HS-27A (cell line): ENCODE measurements around the gene HAL.
A peak's percentile ranks its signal among the peaks of the same experiment; 100 is the strongest.

ENCODE experiments used
- DNase-seq: peaks from one replicate; pipeline ENCODE4 v3.0.0-alpha.2; 2012; ENCODE audit warnings: low read depth, missing footprints

Gene HAL

DNA sequence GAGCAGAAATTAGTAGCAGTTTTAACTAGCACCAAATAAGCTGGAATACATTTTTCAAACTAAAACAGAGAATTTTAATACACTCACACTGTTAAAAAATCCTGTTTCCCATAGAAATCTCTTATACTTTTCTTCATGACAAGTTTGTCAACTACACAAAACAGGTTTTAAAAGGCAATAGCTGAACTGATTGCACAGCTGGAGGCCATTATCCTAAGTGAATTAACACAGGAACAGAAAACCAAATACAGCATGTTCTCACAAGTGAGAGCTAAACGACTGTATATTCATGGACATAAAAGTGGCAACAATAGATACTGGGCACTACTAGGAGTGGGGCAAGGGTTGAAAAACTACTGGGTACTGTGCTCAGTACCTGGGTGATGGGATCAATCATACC is 11.6 kb upstream of the HAL start:
- DNase-seq = no peak

- DNase-seq = no peak
Measured at GRCh38 chr12:96006727-96007126, 10.6 kb upstream of the HAL start.

GRCh38 chr12:96000858-96001257 is 4.7 kb upstream of the HAL start:
- DNase-seq = no peak

GRCh38 chr12:95999484-95999883 is 3.3 kb upstream of the HAL start:
- DNase-seq = no peak

DNA sequence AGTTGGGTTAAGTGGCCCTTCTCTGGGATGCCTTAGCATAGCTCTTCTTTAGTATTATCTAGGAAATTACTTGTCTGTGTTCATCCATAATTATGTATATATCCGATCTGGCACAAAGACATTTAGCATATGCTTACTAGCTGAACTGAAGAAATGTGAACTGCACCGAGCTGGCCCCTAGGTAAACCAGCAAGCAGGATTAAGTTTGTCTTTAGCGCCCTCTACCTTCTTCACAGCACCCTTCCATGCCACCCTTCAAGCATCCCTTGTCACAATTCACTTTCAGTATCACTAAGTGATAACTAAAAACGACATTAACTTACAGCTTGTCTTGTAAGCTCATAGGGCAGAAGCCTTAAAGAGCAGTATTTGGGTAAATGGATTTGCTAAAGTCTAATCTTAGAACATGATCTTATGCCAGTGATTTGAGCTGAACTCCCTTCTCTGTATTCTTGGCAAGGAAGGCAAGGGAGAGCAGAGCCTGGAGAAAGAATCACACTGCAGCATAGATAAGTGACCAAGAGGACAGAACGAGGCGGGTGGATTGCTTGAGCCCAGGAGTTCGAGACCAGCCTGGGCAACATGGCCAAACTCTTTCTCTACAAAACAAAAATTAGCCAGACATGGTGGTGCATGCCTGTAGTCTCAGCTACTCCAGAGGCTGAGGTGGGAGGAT is 2.6 kb upstream of the HAL start:
- no peak for DNase-seq

DNA sequence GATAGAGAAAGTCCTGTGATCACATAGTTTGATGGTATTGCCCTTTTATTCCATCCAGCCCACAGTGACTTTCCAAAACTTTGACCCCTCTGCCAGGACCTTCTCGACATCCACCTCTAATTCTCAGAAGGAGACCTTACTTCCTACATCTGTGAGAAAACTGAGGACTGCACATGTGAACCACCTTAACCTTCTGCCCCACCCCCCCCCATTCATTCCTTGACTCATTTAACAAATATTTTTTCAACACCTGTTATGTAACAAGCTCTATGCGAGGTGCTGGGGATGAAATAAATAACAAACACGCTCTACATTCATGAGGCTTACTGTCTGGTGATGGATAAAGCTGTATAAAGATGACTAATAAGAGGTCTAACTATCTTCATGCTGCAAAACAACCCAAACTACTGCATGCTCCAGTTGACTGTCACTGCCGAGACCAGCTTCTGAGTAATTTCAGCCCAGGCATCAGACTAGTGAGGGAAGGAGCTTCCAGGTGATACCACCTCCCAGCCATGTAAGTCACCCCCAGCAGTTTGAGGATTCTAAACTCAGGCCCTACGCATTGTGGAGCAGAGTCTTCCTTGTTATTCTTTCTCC is 1.9 kb upstream of the HAL start:
- DNase-seq = no peak

GRCh38 chr12:95997276-95997675 is 1.1 kb upstream of the HAL start:
- DNase-seq = no peak

DNA sequence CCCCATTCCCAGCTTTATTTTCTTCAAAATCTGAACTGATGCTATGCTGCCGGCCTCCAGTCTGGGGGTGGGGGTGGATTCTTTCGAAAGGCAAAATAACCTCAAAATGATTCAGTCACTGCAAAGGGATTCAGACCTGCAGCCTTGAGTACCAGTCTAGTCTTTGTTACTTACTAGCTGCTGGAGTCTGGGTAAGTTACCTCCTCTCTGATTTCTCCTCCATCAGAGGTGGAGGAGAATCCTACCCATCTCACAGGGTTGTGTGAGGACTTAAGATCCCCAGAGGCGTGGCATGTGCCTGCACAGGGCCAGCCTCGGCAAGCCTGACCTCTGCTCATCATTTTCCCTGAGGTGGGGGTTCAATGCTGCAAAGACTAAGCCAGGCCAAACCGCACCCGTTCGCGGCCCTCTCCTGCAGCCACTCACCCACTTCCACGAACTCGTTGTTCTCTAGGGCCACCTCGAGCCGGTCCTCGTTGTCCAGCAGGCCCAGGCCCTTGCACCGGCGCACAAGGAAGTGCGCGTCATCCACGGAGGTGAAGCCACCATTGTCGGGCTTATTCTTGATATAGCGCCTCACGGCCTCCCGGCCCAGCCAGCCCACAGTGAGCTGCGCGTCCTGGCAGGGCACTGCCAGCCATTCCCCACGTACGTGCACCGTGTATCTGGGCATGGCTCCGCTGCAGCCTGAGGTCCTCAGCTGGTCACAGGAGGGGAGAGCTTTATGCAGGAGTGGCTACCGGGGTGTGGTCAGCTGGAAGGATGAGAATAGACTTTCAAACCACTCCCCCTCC is 709 bp downstream of the HAL start:
- no peak for DNase-seq

GRCh38 chr12:95994476-95994875 is 1.7 kb downstream of the HAL start:
- no peak for DNase-seq

DNA sequence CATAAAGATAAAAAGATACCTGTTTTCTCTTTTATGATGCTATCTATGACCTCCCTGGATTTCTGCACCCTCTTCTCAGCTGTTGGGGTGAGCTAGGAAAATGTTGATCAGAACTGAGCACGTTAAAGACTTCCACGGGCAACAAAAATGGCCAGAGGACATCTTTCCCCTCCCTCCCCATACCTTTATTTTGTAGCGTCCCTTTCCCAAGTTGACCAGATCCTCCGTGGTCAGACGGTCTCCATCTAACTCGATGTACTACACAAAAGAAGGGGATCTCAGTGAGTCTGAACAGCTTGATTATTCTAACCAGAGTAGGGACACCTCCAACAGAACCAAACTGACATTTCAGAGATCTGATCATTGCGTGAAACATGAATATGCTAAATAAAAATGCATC is 2.2 kb downstream of the HAL start:
- DNase-seq = no peak

- no peak for DNase-seq
Measured at GRCh38 chr12:95990136-95990535, 6.0 kb downstream of the HAL start.

DNA sequence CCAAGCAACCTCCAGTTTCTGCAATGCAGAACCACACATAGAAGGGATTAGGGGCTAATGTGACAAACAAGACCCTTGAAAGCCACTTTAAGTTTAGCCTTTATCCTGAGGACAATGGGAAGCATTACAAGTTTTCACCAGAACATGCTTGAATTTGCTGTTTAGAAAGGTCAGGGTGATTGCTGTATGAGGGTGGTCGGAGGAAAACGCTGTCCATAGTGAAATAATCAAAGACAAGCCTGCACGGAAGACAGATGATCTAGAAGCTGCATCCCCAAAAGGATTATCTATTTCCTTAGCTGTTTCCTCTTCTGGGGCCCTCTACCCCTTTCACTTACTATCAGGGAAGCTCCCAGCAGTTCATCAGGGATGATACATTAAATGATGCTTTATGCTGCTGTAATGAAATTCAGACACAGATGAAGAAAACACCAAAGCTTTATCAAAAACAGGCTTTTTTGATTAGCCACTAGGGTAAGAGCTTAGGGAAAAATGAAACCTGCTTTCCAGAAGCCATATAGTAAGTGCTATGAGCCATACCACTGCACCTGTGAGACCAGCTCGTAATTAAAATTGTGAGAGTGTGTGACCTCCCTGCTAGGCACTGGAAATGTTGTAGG is 6.5 kb downstream of the HAL start:
- no peak for DNase-seq

- no peak for DNase-seq
Measured at GRCh38 chr12:95988506-95989275, 7.5 kb downstream of the HAL start.

- DNase-seq = no peak
Measured at GRCh38 chr12:95986635-95987570, 9.2 kb downstream of the HAL start.

- DNase-seq = no peak
Measured at GRCh38 chr12:95984682-95985081, 11.5 kb downstream of the HAL start.

- DNase-seq = no peak
Measured at GRCh38 chr12:95982602-95983001, 13.5 kb downstream of the HAL start.

DNA sequence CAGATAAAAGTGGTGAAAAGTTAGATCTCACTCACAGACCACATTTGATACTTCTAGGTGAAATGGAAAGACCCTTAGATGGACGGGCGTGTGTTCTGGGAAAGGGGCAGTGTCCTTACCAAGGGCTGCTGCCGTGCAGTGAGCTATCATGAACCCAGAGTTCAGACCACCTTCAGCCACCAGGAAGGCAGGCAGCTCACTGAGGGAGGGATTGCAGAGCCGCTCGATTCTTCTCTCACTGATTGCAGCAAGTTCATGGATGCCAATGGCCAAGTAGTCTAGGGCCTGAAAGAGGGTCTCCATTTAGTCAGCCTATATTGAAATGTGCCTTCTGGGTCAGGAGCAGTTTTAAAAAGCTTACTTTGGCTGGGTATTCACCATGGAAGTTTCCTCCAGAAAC is 15.7 kb downstream of the HAL start:
- no peak for DNase-seq

- DNase-seq = no peak
Measured at GRCh38 chr12:95978774-95979173, 17.4 kb downstream of the HAL start.

DNA sequence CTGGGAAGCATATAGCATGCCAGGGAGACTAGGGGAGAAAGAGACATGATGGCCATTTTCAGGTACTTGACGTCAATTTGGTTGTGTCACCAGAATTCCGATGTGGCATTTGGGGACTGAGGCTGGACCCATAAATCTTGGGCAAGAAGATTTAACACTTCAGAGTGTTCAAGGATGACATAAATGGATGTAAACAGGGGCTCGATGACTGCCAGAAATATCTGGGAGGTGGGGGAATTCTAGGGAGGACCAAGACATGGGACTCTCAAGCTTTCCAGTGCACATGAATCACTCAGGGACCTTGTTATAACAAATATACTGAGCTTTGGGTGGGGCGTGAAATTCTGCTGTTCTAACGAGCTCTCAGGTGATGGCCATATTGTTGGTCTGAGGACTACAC is 17.8 kb downstream of the HAL start:
- DNase-seq = no peak

- no peak for DNase-seq
Measured at GRCh38 chr12:95977764-95978305, 18.3 kb downstream of the HAL start.

- DNase-seq = peak; percentile 43
Measured at GRCh38 chr12:95976416-95976832, 19.7 kb downstream of the HAL start.
